GM19468 (cell line): Measurements from ENCODE around the gene DNAH17.

ENCODE experiments used
- ATAC-seq: cut with Tn5 transposase; IDR thresholded peaks from one replicate; pipeline ENCODE4 v1.9.1; 2021; ENCODE audit warnings: mild to moderate bottlenecking, moderate library complexity, moderate number of reproducible peaks; ENCODE audit not compliant: unreplicated experiment; ENCODE audit errors: extremely low read depth

DNAH17 gene

GRCh38 chr17:78555746-78556401 is 21.3 kb downstream of the DNAH17 start:
- no peak for ATAC-seq

- no peak for ATAC-seq
Observed at GRCh38 chr17:78550464-78550863, 26.7 kb downstream of the DNAH17 start.

- ATAC-seq, result no peak
Observed at GRCh38 chr17:78548725-78549124, 28.5 kb downstream of the DNAH17 start.

- no peak for ATAC-seq
Observed at GRCh38 chr17:78547035-78547434, 30.2 kb downstream of the DNAH17 start.

GRCh38 chr17:78546476-78546875 is 30.7 kb downstream of the DNAH17 start:
- ATAC-seq, result no peak

GRCh38 chr17:78544881-78545755 is 32.1 kb downstream of the DNAH17 start:
- ATAC-seq, result no peak

GRCh38 chr17:78541488-78542206 is 35.5 kb downstream of the DNAH17 start:
- ATAC-seq, result no peak

GRCh38 chr17:78539781-78540180 is 37.4 kb downstream of the DNAH17 start:
- no peak for ATAC-seq

- ATAC-seq, result no peak
Observed at GRCh38 chr17:78538033-78538776, 39.0 kb downstream of the DNAH17 start.

GRCh38 chr17:78537217-78537860 is 39.9 kb downstream of the DNAH17 start:
- no peak for ATAC-seq

- ATAC-seq, result no peak
Observed at GRCh38 chr17:78535273-78536197, 41.7 kb downstream of the DNAH17 start.

GRCh38 chr17:78534492-78535272 is 42.5 kb downstream of the DNAH17 start:
- ATAC-seq, result no peak

- ATAC-seq, result no peak
Observed at GRCh38 chr17:78532922-78533640, 44.1 kb downstream of the DNAH17 start.

- ATAC-seq, result no peak
Observed at GRCh38 chr17:78532311-78532710, 44.9 kb downstream of the DNAH17 start.

GRCh38 chr17:78530675-78531074 is 46.5 kb downstream of the DNAH17 start:
- no peak for ATAC-seq

GRCh38 chr17:78529871-78530670 is 47.1 kb downstream of the DNAH17 start:
- no peak for ATAC-seq

- ATAC-seq, result no peak
Observed at GRCh38 chr17:78529251-78529650, 47.9 kb downstream of the DNAH17 start.
